Activated CD8-positive, alpha-beta memory T cell treated with anti-CD3 and anti-CD28 coated beads for 36 hours (primary cell): ENCODE measurements around the gene CFAP107. TPM values are rescaled to one million over a fixed set of nuclear protein-coding genes. Genes with fewer than 3 reads are reported as not detected.

ENCODE experiments used
- CTCF ChIA-PET: fragments of 350-600 bp; sonication (Branson Sonifier 250); formaldehyde crosslinking; loops from one replicate; lab custom pipeline; 2021; ENCODE audit warnings: antibody characterized with exemption; lab: Charles Lee
- POLR2A ChIA-PET: fragments of 350-600 bp; sonication (Branson Sonifier 250); formaldehyde crosslinking; loops from one replicate; lab custom pipeline; 2021; ENCODE audit warnings: antibody characterized with exemption; lab: Charles Lee
- total RNA-seq, 2 experiments: library from RNA; stranded (reverse); gene quantifications; one replicate each; pipeline ENCODE4 v1.2.3, GENCODE V29; 2021

CFAP107 gene
- total RNA-seq, 2 experiments from 2014 or later: not detected

DNA sequence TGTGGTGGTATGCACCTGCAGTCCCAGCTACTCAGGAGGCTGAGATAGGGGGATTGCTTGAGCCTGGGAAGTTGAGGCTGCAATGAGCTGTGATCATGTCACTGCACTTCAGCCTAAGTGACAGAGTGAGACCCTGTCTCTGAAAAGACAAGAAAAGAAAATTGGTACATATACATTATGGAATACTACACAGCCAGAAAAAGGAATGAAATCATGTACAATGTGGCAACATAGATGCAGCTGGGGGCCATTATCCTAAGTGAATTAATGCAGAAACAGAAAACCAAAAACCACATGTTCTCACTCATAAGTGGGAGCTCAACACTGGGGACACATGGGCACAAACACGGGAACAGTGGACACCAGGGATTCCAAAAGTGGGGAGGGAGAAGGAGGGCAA is 7.1 kb upstream of the CFAP107 start:
- CTCF ChIA-PET: no interaction called here
- POLR2A ChIA-PET: no interaction called here

DNA sequence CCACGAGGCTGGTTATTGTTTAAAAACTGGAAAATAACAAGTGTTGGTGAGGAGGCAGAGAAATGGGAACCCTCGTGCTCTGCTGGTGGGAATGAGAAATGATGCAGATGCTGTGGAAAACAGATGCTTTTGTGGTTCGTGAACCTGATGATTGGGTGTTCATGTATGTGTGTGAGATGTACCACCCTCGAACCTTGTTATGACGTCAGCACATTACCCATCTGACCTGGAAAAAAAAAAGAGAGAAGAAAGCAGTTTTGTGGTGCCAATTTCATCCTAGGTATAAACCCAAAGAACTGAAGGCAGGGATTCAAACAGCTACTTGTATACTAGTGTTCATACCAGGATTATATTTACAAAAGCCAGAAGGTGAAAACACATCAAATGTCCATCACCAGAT is 6.4 kb upstream of the CFAP107 start:
- CTCF ChIA-PET: interaction anchor here (0.6 kb wide), 1 partner anchor 13 kb away, joined by 6 read pairs; no protein-coding TSS in a partner anchor
- POLR2A ChIA-PET: no interaction called here

DNA sequence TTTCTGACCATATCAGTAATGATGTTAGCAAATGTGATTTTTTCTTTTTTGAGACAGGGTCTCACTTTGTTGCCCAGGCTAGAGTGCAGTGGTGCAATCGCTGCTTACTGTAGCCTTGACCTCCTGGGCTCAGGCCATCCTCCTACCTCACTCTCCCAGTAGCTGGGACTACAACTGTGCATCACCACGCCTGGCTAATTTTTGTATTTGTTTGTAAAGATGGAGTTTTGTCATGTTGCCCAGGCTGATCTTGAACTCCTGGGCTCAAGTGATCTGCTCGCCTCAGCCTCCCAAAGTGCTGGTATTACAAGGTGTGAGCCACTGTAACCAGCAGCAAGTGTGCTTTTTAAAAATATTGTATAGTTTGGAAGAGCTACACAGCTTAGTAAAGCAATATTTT is 4.1 kb upstream of the CFAP107 start:
- ChIA-PET CTCF (no interaction called here), POLR2A (no interaction called here)

DNA sequence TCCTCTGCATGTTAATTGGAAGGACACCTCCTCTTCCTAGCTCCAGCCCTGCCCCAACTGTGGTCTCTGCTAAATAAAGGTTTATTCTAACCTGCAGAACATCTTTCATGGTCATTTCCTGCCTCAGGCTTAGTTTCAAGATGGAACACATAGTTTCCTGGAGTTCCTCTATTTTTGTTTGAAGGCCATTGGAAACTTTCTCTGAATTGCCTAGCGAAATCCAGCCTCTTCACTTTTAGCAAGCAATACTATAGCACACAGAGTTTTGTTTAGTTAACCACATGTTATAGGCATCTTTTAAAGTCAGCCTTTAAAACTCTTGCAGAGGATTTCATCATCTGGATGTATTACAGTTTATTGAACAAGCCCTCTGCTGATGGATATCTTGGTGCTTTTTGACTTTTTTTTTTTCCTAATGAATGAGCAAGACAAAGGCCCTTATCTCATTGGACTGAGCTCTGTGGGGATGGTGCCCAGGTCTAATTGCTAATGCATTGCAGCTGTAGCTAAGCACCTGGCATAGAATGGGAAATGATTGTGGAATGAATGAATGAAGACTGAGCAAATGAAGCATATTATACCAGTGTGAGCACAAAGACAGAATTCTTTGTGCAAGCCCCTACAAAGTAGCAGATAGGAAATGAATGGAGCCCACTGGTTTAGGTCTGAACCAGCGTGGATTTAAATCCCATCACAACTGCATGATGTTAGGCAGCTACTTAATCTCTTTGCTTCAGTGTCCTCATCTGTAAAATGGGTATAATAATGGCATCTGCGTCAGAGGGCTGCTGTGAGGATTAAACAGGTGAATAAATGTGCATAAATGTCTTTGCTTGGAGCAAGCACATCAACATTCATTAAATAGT is 641 bp upstream of the CFAP107 start:
- ChIA-PET CTCF (no interaction called here), POLR2A (no interaction called here)

DNA sequence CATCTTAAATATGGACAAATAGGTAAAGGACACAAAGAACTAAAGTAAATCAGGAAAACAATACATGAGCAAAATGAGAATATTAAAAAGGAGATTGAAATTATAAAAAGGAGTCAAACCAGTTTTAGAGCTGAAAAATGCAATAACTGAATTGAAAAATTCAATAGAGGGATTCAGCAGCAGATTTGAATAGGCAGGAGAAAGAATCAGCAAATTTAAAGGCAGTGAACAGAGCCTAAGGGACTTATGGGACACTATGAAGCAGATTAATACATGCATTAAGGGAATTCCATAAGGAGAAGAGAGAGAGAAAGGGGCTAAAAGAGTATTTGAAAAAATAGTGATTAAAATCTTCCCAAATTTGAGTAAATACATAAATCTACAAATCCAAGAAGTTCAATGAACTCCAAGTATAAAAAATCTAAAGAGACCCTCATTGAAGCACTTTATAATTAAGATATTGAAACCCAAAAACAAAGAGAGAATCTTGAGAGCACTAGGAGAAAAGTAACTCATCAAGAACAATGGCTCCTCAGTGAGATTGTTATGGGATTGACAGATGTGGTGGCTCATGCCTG is 2.9 kb downstream of the CFAP107 start:
- CTCF ChIA-PET: no interaction called here
- POLR2A ChIA-PET: no interaction called here

DNA sequence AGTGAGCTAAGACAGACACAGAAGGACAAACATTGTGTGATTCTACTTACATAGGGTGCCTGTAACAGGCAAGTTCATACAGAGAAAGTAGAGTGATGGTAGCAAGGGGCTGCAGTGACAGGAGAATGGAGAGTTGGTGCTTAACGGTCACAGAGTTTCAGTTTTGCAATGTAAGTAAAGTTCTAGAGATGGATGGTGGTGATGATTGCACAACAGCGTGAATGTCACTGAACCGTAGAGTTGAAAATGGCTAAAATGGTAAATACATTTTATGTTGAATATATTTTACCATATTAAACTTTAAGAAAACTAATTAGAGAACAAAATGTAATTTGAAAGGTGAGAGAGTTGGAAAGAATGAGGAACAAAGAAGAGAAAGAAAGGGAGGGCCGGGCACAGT is 8.7 kb downstream of the CFAP107 start:
- CTCF ChIA-PET: no interaction called here
- POLR2A ChIA-PET: no interaction called here

DNA sequence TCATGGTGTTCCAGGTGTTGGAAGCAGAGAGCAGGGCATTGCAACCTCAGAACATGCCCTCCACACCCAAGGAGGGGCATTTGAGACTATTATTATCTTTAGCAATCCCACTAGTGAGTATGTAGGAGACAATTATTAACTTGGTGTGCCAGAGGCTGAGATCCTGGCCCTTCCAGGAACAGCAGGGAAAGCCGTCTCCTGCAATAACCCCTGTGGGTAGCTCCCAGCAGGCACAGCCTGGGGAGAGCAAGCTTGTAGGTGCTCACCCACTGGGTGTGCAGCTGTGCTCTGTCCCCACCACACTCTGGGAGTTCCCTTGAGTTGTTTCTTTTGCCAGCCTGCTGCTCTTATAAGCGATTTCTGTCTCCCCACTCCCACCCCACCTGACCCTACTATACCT is 10.3 kb downstream of the CFAP107 start:
- ChIA-PET CTCF (no interaction called here), POLR2A (no interaction called here)

DNA sequence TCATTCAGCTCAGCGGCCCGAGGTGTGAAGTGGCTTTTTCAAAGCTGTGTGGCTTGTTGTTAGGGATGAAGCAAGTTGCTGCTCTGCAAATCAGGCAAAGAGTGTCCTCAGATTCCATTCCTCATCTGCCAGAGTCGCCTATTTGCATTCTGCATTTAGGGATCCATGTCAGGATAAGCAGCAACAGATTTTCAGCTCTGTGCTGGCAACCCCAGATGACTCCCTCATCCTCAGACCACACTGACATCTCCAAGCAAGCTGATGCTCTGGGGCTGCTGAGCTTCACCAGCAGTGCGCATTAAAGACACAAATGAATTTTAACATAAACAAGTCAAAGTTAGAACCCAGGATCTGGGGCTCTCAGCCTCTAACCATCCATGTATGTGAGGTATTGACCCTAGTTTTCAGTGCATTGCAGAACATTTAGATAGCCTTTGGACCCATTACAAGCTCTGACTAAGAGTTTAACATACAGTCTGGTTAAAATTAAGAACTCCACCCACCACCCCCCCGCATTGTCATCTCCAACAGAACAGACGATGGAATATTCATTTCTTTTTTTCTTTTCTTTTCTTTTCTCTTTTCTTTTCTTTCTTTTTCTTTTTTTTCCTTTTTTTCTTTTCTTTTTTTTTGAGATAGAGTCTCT is 10.9 kb downstream of the CFAP107 start:
- ChIA-PET CTCF (no interaction called here), POLR2A (no interaction called here)

DNA sequence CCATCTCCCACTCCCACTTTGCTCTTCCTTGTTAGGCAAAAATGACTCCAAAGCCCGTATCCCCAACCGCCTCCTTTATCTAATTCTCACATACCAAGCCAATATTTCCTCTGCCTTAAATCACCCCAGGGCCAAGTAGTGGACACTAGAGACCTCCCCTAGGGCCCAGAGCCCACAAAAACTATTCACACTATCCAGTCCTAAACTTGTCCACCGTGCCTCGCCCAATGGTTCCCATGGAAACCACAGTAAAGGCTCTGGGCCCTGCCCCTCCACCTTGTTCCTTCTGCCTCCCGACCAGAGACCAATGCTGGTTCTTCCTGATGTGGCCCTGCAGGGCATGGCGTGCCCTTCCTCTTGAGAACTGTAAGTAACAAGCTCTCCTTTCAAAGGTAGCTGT is 11.8 kb downstream of the CFAP107 start:
- ChIA-PET POLR2A (no interaction called here), CTCF (no interaction called here)

DNA sequence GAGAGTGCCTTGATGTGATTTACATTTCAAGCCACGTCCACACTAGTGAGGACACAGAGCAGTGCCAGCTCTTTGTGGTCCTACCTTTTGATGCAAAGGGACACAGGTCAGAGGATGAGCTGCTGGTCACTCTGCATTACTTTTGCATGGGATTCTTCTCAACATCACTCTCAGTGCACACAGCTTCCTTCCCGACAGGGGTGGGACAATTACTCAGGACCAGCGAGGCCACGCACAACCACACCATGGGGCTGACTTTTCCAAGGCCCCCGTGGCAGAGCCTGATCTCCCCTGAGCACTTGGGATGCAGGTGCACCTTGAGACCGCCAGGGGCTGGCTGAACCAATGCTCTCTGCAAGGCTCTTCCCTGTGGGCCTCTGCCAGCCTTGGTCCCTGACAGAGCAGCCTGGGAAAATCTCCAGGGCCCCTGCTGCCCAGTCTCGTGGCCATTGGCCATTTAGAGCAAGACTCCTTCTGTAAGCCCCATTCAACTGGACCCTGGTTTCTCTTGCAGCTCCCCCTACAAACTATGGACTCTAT is 14.3 kb downstream of the CFAP107 start:
- CTCF ChIA-PET: no interaction called here
- POLR2A ChIA-PET: no interaction called here

DNA sequence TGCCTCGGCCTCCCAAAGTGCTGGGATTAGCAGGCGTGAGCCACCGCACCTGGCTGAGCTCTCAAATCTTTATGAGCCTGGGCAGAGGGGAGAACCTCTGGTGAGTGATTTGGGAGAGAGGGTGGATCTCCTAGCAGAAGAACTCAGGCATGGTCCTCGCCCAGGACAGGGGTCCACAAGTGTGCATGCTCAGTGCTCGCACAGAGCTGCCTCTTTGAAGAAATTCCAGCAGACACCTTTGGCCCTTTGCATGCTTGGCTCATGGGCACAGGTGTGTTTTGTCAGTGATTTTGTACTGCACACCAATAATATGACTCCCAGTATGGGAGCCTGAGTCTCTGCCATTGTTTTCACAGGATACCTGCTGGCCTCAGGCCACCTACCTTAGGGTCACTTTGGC is 15.8 kb downstream of the CFAP107 start:
- POLR2A ChIA-PET: interaction anchor here (0.6 kb wide), 1 partner anchor 51 kb away, joined by 4 read pairs; no protein-coding TSS in a partner anchor
- CTCF ChIA-PET: no interaction called here

DNA sequence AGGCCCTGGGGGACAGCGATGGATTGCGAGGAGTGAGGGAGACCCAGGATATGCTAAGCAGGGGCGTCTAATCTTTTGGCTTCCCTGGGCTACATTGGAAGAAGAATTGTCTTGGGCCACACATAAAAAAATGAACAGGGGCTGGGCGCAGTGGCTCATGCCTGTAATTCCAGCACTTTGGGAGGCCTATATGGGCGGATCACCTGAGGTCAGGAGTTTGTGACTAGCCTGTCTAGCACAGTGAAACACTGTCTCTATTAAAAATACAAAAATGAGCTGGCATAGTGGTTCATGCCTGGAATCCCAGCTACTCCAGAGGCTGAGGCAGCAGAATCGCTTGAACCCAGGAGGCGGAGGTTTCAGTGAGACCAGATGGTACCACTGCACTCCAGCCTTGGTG is 16.8 kb downstream of the CFAP107 start:
- ChIA-PET CTCF (no interaction called here), POLR2A (no interaction called here)

DNA sequence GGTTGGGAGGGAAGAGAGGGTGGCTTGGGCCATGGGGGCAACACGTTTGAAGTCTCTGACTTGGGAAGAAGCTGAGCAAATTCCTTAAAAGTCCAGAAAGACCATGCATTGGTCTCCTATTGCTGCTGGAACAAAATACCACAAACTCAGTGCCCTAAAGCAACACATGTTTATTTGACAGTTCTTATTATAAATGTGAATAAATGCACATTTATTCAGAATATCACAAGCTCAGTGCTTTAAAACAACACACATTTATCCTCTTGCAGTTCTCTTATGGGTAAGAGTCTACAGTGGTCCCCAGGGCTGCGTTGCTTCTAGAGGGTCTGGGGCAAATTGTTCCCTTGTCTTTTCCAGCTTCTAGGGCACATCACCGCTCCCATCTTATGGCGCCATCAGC is 17.5 kb downstream of the CFAP107 start:
- ChIA-PET POLR2A (no interaction called here), CTCF (no interaction called here)

DNA sequence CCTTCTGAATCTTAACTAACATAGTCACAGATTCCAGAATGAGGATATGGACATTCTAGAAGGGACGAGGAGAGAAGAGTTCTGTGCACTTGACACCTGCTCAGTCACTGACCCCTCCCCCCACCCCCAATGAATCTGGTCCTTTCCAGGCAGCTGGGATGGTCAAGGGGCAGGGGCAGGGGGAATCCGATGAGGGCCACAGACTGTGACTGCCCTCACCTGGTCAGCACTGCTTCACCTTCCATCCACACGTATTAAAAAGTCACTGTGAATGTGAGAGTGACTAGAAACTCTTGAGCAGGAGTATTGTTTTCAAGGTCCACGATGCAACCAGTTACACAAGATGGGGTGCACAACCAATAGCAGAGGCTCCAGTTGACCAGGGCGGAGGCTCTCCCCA is 18.0 kb downstream of the CFAP107 start:
- ChIA-PET CTCF (no interaction called here), POLR2A (no interaction called here)

DNA sequence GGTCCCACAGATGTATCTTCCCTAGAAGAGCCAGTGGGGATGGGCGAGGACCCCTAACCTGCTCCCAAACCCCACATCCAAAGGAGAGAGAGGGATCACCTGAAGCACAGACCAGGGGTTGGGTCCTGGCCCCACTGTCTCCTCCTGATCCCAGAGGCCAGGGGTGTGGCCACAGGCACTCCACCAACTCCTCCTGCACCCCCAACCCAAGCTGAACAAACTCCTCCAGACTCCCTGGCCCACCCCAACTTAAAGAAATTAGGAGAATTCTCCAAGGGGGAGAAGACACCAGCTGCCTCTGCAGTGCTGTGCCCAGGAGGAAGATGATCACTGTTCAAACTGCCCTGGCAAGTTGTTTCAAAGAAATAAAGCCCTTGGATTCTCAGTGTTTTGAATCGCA is 23.0 kb downstream of the CFAP107 start:
- POLR2A ChIA-PET: no interaction called here

DNA sequence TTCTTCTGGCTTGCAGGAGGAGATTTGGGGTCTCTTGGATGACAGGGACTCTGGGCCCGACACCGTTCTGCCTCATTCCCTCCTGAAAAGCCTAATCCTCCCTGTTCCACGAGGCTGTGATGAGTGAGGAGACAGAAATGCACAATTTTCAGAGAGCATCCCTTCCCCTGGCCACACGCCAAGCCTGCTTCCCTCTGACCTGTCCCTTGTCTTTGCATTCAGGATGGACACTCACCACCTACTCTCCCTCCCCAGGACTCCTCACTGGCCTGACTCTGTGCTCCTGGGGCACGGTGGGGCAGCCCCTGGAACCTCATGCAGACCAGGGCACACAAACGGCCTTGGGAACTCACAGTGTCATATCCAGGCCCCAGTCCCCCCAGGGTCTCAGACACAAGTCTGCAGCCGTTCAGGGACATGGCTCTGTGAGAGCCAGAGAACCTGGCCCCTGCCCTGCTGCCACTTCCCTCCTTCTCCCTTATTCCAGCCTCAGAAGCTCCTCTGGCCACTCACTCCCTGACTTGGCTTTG is 24.0 kb downstream of the CFAP107 start:
- POLR2A ChIA-PET: no interaction called here
- CTCF ChIA-PET: no interaction called here

More for the DNA sequence above, 23.0 kb downstream of the CFAP107 start:
- CTCF ChIA-PET: no interaction called here

DNA sequence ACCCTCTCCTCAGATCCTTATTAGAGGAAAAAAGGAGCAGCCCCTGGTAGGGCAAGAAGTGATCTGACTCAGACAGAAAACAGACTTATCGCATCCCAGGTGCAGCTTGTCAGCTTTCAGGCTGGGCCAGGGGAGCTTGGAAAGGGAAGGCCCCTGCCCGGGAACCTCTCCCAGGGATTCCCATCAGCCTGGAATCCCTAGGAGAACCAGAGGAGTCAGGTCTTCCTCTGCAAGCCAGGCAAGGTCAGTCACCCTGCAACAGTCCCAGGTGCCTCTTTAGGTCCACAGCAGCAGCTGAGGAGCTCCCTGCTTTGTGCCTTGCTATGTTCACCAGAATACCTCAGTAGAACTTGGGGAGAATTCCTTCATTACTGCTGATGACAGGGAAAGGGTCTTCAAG is 24.6 kb downstream of the CFAP107 start:
- CTCF ChIA-PET: no interaction called here
- POLR2A ChIA-PET: no interaction called here

DNA sequence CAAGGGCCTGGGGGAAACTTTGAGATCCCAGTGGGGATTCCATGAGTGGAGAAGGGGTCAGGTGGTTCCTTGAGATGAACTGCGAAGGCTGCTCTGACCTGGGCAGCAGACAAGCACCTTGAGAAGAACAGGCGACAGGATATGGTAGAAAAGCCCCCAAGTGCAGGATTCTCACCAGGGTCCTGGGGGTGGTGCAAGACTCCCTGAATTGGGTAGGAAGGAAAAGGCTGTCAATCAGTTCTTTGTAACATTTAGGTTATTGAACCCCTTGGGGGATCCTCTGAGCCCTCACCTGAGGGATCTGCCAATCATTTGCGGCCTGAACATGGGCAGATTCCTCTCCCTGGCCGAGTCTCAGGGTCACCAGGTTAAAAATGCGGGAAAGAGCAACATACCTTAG is 25.2 kb downstream of the CFAP107 start:
- POLR2A ChIA-PET: no interaction called here
- CTCF ChIA-PET: no interaction called here

DNA sequence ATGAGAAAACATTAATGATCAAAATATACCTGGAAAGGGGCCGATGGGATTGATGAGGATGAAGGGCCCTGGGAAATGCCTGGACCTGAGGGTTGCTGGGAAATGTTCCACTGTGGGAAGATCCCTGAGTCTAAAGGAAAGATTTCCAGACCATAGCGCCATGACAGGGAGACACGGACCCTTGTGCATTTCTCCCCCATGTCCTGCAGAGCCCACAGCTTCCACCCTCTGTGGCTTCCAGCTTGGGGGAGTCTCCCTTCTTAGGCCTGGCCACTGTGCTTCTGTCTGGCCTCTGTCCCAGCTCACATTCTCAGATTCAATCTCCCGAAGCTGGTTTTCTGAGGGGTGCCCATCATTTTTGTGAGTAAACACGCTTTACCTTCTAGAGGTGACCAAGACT is 26.5 kb downstream of the CFAP107 start:
- ChIA-PET POLR2A (no interaction called here), CTCF (no interaction called here)

DNA sequence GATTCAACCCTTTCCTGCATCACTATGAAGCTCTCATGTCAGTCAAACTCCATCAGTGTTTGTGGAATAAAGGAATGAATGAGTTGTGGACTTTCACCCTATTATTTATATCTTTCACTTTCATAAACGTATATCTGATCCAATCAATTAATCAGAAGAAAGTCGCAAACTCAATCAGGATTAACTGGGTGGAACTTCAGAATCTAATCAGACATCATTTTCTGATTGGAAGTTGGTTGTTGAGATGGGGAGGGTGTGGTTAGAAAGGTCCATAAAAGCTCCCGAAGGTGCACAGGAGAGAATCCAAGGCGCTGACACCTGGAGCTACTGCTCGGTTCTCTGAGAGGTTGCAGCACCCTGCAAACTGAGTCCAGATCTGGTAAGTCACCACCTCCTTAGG is 27.4 kb downstream of the CFAP107 start, which contains the start of gene PRAMEF12:
Gene PRAMEF12, plus strand, starts transcription at position 301 of the 400 bp plus-strand sequence. CDS start 1,130 bp downstream, outside the sequence.
- POLR2A ChIA-PET: no interaction called here

More for the DNA sequence above, 27.4 kb downstream of the CFAP107 start, which contains the start of gene PRAMEF12:
- CTCF ChIA-PET: no interaction called here
